GM13976 (cell line): Measurements from ENCODE around the gene KIAA0513.

Source experiments
- DNase-seq: peaks from one replicate; pipeline ENCODE4 v3.0.0; 2012; ENCODE audit warnings: low spot score
- in situ Hi-C: fragments of 300-500 bp; cut with MboI; formaldehyde crosslinking; loops from one replicate; pipeline ENCODE4 v1.12.0; 2022; ENCODE audit warnings: low sequenced_read_pairs, mixed read lengths, inconsistent platforms; ENCODE audit not compliant: unreplicated experiment
- TF ChIP-seq, protein P1 (sequence below): IDR thresholded peaks from 2 replicates; pipeline ENCODE4 v1.5.1; 2012; ENCODE audit warnings: borderline replicate concordance, mild to moderate bottlenecking; ENCODE audit not compliant: insufficient read depth; ENCODE audit errors: extremely low read depth, missing control alignments, control extremely low read depth

Gene KIAA0513

DNA sequence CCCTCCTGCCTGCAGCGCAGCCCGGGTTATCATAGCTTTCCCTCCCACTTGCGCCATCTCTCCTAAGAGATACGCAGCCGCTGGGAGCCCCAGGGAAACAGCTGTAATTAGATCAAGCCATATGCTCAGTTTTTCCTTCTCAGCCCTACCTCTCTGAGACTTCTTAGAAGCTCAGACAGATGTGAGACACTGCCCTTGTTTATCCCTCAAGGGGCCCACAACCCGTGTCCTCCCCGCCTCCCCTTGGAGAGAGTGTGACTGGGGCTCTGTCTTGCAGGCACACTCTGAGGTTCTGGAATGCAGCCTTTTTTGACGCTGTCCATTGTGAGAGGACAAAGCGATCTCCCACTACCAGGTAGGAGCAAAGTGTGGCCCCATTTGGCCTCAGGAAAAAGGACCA, 53.4 kb downstream of the KIAA0513 start:
- DNase-seq: no peak
- in situ Hi-C loops: no loop called here
- TF ChIP-seq, protein P1, sequence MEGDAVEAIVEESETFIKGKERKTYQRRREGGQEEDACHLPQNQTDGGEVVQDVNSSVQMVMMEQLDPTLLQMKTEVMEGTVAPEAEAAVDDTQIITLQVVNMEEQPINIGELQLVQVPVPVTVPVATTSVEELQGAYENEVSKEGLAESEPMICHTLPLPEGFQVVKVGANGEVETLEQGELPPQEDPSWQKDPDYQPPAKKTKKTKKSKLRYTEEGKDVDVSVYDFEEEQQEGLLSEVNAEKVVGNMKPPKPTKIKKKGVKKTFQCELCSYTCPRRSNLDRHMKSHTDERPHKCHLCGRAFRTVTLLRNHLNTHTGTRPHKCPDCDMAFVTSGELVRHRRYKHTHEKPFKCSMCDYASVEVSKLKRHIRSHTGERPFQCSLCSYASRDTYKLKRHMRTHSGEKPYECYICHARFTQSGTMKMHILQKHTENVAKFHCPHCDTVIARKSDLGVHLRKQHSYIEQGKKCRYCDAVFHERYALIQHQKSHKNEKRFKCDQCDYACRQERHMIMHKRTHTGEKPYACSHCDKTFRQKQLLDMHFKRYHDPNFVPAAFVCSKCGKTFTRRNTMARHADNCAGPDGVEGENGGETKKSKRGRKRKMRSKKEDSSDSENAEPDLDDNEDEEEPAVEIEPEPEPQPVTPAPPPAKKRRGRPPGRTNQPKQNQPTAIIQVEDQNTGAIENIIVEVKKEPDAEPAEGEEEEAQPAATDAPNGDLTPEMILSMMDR: no peak

DNA sequence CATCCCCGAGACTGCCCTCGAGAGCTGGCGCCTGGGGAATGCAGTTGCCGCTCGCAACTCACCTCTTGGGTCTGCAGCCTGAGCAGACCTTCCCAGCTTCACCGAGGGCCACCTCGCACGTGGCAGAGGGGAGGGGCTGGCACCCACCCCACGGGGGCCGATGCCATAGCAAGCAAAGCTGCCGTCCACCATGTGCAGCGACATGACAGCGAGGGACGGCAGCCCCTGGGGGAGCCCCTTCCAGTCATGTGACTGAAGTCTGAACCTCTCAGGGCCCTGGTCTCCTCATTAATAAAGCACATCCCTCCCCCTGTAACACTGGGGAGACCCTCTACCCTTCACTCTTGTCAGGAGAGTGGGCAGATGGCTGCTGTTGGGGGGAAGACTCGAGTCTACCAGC, 54.2 kb downstream of the KIAA0513 start:
- in situ Hi-C loops: no loop called here
- TF ChIP-seq, protein P1: no peak
- no peak for DNase-seq

DNA sequence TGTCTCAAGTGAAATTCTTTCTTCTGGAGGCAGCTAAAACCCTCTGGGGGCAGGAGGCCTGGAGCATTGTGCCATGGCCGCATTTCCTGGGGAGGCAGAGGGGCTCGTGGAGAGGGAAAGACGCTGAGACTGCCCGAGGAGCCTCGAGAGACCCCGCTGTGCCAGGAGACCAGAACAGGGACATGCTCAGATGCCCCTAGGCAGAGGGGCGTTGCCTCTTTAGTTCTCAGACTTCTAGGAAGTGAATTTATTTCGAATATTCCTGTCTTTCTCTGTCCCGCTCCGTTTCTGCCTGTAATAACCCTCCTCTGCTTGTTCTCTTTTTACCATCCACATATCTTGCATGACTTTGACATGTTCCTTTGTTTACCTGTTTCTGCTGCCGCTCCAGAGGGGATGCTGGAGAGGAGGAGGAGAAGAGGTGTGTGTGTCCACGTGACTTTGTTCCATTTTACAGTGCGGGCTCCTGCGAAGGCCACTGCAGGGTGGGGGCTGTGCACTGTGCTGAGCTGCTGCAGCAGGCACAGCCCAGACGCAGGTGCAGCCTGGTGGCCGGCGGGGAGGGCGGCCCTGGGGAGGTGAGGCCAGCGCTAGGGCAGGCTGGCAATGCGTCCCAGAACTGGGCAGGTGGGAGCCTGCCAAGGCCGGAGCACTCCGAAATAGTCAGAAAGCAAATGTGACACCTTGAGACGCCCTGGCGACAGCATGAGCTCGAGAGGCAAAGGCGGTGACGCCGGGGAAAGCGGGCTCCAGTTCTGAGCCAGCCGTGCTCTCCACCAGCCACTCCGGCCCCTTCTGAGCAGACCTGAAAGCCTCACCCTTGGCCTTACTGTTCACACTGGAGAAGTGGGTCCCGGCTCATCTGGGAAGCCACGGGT, 54.8 kb downstream of the KIAA0513 start:
- peak; percentile 65 for DNase-seq
- TF ChIP-seq, protein P1: no peak
- in situ Hi-C loops: no loop called here

DNA sequence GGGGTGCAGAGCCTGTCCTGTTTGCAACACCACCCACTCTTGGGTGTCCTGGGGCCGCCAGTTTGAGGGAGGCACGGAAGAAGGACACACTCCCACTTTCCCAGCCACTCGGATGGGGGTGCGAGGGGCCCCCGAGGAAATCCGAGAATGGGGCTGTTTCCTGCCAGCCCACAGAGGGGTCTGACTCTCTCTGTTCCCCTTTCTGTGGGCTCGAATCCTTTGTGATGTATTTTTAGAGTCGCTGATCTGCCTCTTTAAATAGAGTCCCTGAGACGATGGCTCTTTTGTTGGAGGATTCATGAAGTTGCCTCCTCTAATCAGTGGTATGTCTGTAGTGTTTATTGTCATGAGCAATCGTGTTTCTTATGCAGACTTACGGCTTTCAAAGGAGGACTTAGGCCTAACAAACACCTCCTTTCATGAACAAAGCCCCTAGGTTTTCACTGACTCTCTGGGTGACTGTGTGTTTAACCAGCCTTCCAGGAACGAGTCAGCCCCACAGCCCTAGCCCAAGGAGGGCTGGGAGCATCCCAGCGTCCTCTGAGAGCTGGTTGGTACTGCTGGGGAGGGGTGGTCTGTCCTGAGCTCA, 55.5 kb downstream of the KIAA0513 start:
- TF ChIP-seq, protein P1: no peak
- in situ Hi-C loops: no loop called here

DNA sequence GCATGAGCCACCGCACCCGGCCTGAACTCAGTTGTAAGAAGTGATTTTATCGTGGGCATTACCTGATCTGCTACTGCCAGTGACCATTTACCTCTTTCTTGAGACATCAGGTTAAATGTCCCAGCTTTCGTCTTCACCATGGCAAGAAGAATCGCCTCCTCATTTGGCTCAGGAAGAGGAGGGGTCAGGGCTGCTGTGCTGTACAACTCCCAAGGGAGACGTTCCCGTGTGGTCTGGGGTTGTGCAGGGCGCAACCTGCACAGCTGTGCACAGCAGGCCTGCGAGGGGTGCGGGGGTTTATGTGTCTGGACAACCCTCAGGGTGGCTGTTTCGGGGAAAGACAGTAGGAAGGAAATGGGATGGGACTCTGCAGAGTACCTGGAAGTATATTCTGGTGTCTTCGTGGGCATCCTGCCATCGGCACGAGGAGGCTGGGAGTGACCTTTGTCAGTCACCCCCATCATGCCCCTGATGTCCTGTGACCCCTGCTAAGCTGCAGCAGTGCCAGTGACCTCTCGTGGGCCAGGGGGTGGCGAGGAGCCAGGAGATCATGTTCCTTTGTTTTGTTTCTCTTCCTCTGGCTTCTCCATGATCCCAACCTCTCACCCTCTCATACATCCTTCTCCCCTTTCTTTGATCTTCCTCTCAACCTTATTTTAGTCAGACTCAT, 57.4 kb downstream of the KIAA0513 start:
- in situ Hi-C loops: no loop called here
- TF ChIP-seq, protein P1: no peak
- no peak for DNase-seq

More for the DNA sequence above, 55.5 kb downstream of the KIAA0513 start:
- peak; percentile 60 for DNase-seq

DNA sequence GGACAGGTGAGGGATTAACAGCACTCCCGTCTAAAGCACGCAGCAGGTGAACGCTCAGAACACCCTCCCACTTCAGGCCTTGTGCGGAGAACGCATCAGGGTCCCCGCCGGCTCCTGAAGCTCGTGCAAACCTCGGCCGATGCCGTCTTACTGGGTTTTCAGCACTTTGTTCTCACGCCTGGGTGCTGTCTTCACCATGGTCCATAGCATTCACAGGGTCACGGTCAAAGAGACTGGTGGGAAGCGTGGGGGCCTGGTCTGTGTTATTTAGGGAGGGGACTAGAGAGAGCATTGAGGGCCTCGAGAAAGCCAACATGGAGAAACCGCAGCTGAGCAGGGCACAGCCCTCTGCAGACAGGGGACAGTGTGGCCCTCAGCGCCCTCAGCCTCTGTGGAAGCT, 58.1 kb downstream of the KIAA0513 start:
- TF ChIP-seq, protein P1: no peak
- in situ Hi-C loops: no loop called here
- DNase-seq: no peak
